CD4-positive, alpha-beta T cell (primary cell): ENCODE results near the gene AGPAT3. TPM values are rescaled to one million over a fixed set of nuclear protein-coding genes. Genes with fewer than 3 reads are reported as not detected.

Source experiments
- ATAC-seq: fragments of 200-7000 bp; cut with Tn5 transposase; one replicate; pipeline ENCODE4 v1.10.0; 2022; ENCODE audit warnings: mild to moderate bottlenecking; ENCODE audit not compliant: poor library complexity
- CTCF ChIA-PET: fragments of 350-600 bp; sonication (Branson Sonifier 250); formaldehyde crosslinking; loops from one replicate; lab custom pipeline; 2021; ENCODE audit warnings: antibody characterized with exemption, inconsistent platforms; lab: Charles Lee
- POLR2A ChIA-PET: fragments of 350-600 bp; sonication (Branson Sonifier 250); formaldehyde crosslinking; loops from one replicate; lab custom pipeline; 2021; ENCODE audit warnings: antibody characterized with exemption, inconsistent platforms; lab: Charles Lee
- DNase-seq, 14 experiments: peaks; one replicate each; pipeline ENCODE4 v3.0.0-alpha.2; 2013 to 2020; ENCODE audit warnings: mixed read lengths in 2 of 14
- H3K27ac ChIP-seq, 2 donors: one replicate each; pipeline versions ENCODE4 v1.5.1 to v1.7.0; 2013; ENCODE audit warnings: low read length in 2 of 2, low read depth in 1 of 2, mild to moderate bottlenecking in 1 of 2
- H3K27me3 ChIP-seq, 2 experiments: 1 replicate in 1 of 2; 2 replicates in 1 of 2; pipeline versions ENCODE4 v1.6.1 to v1.7.0; 2013; ENCODE audit warnings: low read length in 2 of 2, control low read depth in 1 of 2, mild to moderate bottlenecking in 1 of 2, moderate library complexity in 1 of 2; ENCODE audit not compliant: insufficient read depth in 2 of 2, control insufficient read depth in 1 of 2
- H3K36me3 ChIP-seq: one replicate; pipeline ENCODE4 v1.6.1; 2013; ENCODE audit warnings: low read length, control low read depth; ENCODE audit not compliant: insufficient read depth
- H3K4me1 ChIP-seq: one replicate; pipeline ENCODE4 v1.6.1; 2013; ENCODE audit warnings: low read length, control low read depth; ENCODE audit not compliant: insufficient read depth
- H3K4me3 ChIP-seq: one replicate; pipeline ENCODE4 v1.5.1; 2013; ENCODE audit warnings: mild to moderate bottlenecking, low read length, moderate library complexity
- H3K9me3 ChIP-seq, 2 experiments: 1 replicate in 1 of 2; 2 replicates in 1 of 2; pipeline versions ENCODE4 v1.6.1 to v1.7.0; 2013; ENCODE audit warnings: low read length in 2 of 2, mild to moderate bottlenecking in 2 of 2, control low read depth in 1 of 2, moderate library complexity in 1 of 2; ENCODE audit not compliant: control insufficient read depth in 1 of 2, insufficient read depth in 1 of 2
- H3K27ac Mint-ChIP-seq: one replicate; pipeline ENCODE4 v1.8.0; 2020; ENCODE audit warnings: mixed read lengths
- H3K27me3 Mint-ChIP-seq: one replicate; pipeline ENCODE4 v1.8.0; 2021; ENCODE audit warnings: mixed read lengths
- H3K36me3 Mint-ChIP-seq: one replicate; pipeline ENCODE4 v1.8.0; 2021; ENCODE audit warnings: low read depth, mixed read lengths
- H3K4me1 Mint-ChIP-seq: one replicate; pipeline ENCODE4 v1.8.0; 2021; ENCODE audit warnings: low read depth, mixed read lengths
- H3K4me3 Mint-ChIP-seq: one replicate; pipeline ENCODE4 v1.8.0; 2020; ENCODE audit warnings: mild to moderate bottlenecking, mixed read lengths
- H3K9me3 Mint-ChIP-seq: one replicate; pipeline ENCODE4 v1.8.0; 2020; ENCODE audit warnings: mixed read lengths
- intact Hi-C, 2 experiments: fragments of 100-400 bp; cut with DNase I in 1 of 2; cut with micrococcal nuclease in 1 of 2; formaldehyde crosslinking; loops; one replicate each; pipeline versions ENCODE4 v1.15.1 to v1.9.0; 2023 to 2025; cut with DNase I, micrococcal nuclease
- total RNA-seq, 174 experiments: library from RNA in 2 of 174; stranded (reverse) in 2 of 174; gene quantifications; one replicate each; pipeline ENCODE4 v1.2.3 and lab custom pipeline; 2021 to 2026
- TF ChIP-seq, protein P1 (sequence below): fragments of 200-600 bp; IDR thresholded peaks from one replicate; pipeline ENCODE4 v1.8.0; 2022; ENCODE audit warnings: antibody characterized with exemption, mild to moderate bottlenecking

The AGPAT3 gene
- total RNA-seq, 2 experiments from 2014 or later, result 40.8 to 43.4 TPM

- intact Hi-C loops, result loop anchor here in 1 of 2 experiments (5.0 kb wide), 2 partner anchors 49 to 76 kb away; no protein-coding TSS in a partner anchor
- CTCF ChIA-PET, result interaction anchor here (1.2 kb wide), 1 partner anchor 24 kb away, joined by 3 read pairs; no protein-coding TSS in a partner anchor
- H3K4me3 ChIP-seq, result no peak overlapping the region
These were observed 3.4 kb downstream of the AGPAT3 start for GRCh38 chr21:43868461-43868860.

DNA sequence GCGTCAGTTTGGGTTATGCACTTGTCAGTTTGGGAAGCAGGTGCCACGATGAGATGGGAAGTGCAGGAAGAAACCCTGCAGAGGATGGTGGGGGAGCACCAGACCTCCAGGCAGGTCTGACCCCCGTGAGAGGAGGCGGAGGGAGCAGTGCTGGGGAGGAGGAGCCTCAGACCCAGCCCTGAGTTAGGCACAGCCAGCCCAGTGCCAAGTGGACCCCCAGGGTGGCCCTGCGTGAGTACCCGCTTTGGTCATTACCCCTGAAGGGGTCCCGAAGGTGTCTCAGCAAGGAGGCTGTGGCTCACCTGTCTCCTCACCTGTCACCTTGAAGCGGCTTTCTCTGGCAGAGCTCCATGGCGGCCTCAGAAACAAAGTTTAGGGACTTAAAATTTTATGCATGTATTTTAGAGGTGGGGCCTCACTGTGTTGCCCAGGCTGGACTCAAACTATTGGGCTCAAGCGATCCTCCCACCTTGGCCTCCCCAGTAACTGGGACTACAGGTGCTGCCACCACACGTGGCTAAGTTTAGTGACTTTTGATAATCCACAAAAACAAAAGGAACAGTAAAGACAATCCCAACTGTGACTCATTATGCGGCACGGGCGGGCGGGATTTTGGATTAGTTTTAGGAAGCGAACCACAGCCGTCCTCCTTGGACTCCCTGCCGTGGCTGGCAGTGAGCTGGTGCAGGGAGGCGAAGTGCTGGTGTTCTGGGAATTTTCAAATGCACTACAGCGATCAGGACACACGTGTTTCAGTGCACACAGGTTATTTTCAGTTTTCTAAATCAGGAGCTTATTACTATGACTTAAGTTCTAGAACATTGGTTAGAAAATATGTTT, 4.7 kb downstream of the AGPAT3 start:
- H3K4me1 ChIP-seq, result peaks cover 44% of the 10 kb centered on the region
- Mint-ChIP-seq H3K9me3 (no peaks in the 10 kb centered on the region), H3K27ac (peak overlapping the region; percentile 91), H3K4me3 (no peak overlapping the region), H3K27me3 (no peaks in the 10 kb centered on the region), H3K36me3 (peaks cover 63% of the 10 kb centered on the region), H3K4me1 (peaks cover 72% of the 10 kb centered on the region)
- H3K27ac ChIP-seq, result no peak overlapping the region
- ATAC-seq (no peak), DNase-seq (no peak)
- peaks cover 12% of the 10 kb centered on the region for H3K36me3 ChIP-seq
- no peaks in the 10 kb centered on the region for H3K9me3 ChIP-seq
- CTCF ChIA-PET, result interaction anchor here (1.2 kb wide), 1 partner anchor 23 kb away, joined by 3 read pairs; no protein-coding TSS in a partner anchor
- TF ChIP-seq, protein P1, sequence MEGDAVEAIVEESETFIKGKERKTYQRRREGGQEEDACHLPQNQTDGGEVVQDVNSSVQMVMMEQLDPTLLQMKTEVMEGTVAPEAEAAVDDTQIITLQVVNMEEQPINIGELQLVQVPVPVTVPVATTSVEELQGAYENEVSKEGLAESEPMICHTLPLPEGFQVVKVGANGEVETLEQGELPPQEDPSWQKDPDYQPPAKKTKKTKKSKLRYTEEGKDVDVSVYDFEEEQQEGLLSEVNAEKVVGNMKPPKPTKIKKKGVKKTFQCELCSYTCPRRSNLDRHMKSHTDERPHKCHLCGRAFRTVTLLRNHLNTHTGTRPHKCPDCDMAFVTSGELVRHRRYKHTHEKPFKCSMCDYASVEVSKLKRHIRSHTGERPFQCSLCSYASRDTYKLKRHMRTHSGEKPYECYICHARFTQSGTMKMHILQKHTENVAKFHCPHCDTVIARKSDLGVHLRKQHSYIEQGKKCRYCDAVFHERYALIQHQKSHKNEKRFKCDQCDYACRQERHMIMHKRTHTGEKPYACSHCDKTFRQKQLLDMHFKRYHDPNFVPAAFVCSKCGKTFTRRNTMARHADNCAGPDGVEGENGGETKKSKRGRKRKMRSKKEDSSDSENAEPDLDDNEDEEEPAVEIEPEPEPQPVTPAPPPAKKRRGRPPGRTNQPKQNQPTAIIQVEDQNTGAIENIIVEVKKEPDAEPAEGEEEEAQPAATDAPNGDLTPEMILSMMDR, result no peak
- POLR2A ChIA-PET, result no interaction called here
- intact Hi-C loops, result loop anchor here in 1 of 2 experiments (5.0 kb wide), 2 partner anchors 48 to 77 kb away; no protein-coding TSS in a partner anchor
- H3K4me3 ChIP-seq, result no peak overlapping the region
- H3K27me3 ChIP-seq, result no peaks in the 10 kb centered on the region

More at GRCh38 chr21:43868461-43868860, 3.4 kb downstream of the AGPAT3 start:
- TF ChIP-seq, protein P1, result no peak
- ATAC-seq, result no peak
- H3K4me1 ChIP-seq, result peaks cover 52% of the 10 kb centered on the region
- Mint-ChIP-seq H3K27me3 (no peaks in the 10 kb centered on the region), H3K9me3 (no peaks in the 10 kb centered on the region), H3K36me3 (peaks cover 50% of the 10 kb centered on the region), H3K4me3 (peak overlapping the region; percentile 88), H3K27ac (peak overlapping the region; percentile 91), H3K4me1 (peaks cover 59% of the 10 kb centered on the region)
- no peak for DNase-seq
- POLR2A ChIA-PET, result interaction anchor here (1.0 kb wide), 1 partner anchor 53 kb away, joined by 5 read pairs; no protein-coding TSS in a partner anchor
- H3K36me3 ChIP-seq, result peaks cover 12% of the 10 kb centered on the region
- H3K27ac ChIP-seq, result no peak overlapping the region
- no peaks in the 10 kb centered on the region for H3K9me3 ChIP-seq
- no peaks in the 10 kb centered on the region for H3K27me3 ChIP-seq

GRCh38 chr21:43871487-43871886, 6.5 kb downstream of the AGPAT3 start:
- POLR2A ChIA-PET, result no interaction called here
- CTCF ChIA-PET, result interaction anchor here (1.2 kb wide), 1 partner anchor 21 kb away, joined by 3 read pairs; no protein-coding TSS in a partner anchor
- Histone ChIP-seq H3K4me1 (peaks cover 41% of the 10 kb centered on the region), H3K27ac (no peak overlapping the region), H3K36me3 (peaks cover 12% of the 10 kb centered on the region), H3K4me3 (no peak overlapping the region), H3K27me3 (no peaks in the 10 kb centered on the region), H3K9me3 (no peaks in the 10 kb centered on the region)
- intact Hi-C loops, result no loop called here
- Mint-ChIP-seq H3K4me1 (peaks cover 71% of the 10 kb centered on the region), H3K36me3 (peaks cover 72% of the 10 kb centered on the region), H3K4me3 (no peak overlapping the region), H3K27me3 (no peaks in the 10 kb centered on the region), H3K27ac (no peak overlapping the region), H3K9me3 (no peaks in the 10 kb centered on the region)
- DNase-seq (no peak), ATAC-seq (no peak)
- TF ChIP-seq, protein P1, result no peak
